Ammon's horn (tissue), 1 donor: ENCODE data around the gene C21orf58.
"Not testable (repeated sequence)": the region's sequence is repeated elsewhere in the genome, so short reads cannot be mapped to it uniquely, and the experiment has no call there.

Experiments
- DNase-seq: peaks from one replicate; pipeline ENCODE4 v3.0.0-alpha.2; 2016; ENCODE audit warnings: low spot score

The C21orf58 gene

DNA sequence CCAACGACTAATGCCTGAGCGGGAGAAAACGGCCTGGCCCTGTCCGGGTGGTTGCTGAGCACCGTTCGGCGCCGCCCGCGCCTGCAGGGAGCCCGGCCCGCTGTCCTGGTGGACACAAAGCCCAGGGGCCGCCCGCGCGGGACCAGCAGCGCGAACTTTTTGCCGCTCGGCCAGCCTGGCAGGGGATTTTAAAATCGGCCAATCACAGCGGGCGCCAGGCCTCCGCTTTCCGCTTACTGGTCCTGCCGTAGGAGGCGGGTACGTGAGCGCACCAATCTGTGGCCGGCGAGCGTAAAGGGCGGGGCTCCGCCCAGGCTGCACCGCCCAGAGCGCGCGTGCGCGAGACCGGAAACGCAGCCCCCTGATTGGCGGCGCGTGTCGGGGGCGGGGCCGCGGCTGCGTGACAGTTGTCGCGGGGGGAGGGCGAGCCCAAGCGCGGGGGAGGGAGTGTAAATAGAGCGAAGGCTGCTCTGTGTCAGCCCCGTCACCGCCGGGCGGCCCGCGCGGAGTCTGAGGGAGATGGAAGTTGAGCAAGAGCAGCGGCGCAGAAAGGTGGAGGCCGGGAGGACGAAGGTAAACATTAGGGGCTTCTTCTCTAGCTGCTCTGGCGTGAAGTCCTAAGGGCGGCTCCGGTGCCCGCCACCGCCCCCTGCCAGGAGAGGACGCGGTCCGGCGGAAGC lies at the start of gene C21orf58, which contains the start of gene PCNT:
TSS of gene C21orf58 (minus strand) at position 161 of the 680 bp plus-strand sequence. CDS start 1,132 bp downstream, outside the sequence.
TSS of gene PCNT (plus strand) at position 447 of the 680 bp plus-strand sequence. CDS start at position 520, 73 bp downstream.
- peak; percentile 98 for DNase-seq

DNA sequence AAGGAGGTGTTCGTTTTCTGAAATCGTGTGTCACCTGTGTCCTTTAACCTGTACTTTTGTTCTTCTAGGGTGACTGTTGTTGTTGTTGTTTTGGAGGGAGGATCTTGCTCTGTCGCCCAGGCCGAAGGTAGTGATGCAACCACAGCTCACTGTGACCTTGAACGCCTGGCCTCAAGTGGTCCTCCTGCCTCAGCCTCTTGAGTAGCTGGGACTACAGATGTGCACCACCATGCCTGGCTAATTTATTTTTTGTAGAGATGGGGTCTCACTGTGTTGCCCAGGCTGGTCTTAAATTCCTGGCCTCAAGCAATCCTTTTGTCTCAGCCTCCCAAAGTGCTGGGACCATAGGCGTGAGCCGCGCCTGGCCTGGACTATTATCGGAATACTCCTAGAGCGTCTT lies 49.3 kb upstream of the C21orf58 start:
- not testable (repeated sequence) for DNase-seq

DNA sequence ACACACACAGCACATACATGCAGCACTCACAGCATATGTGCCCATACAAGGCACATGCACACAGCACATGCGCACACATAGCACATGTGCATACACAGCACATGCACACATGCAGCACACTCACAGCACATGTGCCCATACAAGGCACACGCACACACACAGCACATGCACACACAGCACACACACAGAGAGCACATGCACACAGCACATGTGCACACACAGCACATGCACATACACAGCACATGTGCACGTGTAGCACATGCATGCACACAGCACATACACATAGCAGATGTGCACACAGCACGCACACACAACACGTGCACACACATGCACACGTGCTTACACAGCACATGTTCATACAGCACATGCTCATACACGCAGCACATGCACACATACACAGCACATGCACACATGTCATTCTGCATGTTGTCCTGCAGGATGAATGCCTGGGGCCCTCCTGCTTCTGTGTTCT lies 48.4 kb upstream of the C21orf58 start:
- DNase-seq: no peak

DNA sequence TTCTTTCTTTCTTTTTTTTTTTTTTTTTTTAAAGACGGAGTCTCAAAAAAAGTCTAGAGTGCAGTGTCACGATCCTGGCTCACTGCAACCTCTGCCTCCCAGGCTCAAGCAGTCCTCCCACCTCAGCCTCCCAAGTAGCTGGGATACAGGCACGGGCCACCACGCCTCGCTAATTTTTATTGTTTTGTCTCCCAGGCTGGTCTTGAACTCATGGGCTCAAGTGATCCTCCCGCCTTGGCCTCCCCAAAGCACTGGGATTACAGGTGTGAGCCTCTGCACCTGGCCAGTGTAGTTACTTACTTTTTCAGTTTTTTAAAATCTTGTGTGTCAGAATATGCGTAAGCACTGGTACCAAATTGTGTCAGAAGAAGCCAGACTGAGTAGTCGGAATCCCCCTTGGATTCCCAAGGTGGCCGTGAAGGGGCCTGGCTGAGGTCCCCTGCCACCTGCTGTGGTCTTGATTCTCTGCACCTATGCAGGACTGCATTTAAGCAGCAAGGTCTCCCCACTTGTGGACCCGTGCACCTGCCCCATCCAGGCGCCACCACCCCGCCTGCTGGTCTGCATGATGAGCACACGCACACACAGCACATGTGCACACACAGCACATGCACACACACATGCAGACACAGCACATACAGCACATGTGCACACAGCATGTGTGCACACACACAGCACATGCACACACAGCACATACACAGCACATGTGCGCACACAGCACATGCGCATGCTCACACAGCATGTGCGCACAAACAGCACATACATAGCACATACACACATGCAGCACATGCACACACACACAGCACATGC lies 47.7 kb upstream of the C21orf58 start:
- no peak for DNase-seq

DNA sequence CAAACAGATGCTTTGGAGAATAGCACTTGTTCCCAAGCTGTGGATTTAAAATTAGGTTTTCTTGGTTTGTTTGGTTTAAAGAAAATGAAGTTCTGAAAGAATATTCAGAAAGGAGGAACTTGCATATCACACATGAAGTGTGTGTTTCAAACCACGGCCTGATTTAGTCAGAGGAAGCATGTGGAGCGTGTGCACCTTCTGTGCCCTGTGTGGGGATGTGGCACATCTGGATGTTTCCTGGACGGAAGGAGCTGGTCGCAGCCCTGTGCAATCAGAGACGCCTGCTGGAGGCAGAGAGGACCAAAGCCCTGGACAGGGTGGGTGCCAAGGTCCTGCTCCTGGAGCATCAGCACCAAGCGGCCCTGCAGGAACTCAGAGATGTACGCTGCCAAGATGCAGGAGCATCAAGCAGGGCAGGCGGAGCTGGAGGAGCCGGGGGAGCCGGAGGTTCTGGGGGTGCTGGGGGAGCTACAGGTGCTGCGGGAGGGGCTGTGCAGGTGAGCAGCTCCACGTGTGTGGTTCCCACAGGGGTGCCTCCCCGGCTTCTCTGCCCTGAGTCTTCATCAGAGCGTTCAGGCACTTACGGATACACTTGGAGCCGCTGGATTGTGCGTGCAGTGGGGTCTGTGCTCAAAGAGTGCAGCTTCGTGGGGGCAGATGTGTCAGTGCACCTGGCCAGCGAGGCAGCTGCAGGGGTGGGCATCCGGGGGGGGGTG lies 46.0 kb upstream of the C21orf58 start:
- no peak for DNase-seq

DNA sequence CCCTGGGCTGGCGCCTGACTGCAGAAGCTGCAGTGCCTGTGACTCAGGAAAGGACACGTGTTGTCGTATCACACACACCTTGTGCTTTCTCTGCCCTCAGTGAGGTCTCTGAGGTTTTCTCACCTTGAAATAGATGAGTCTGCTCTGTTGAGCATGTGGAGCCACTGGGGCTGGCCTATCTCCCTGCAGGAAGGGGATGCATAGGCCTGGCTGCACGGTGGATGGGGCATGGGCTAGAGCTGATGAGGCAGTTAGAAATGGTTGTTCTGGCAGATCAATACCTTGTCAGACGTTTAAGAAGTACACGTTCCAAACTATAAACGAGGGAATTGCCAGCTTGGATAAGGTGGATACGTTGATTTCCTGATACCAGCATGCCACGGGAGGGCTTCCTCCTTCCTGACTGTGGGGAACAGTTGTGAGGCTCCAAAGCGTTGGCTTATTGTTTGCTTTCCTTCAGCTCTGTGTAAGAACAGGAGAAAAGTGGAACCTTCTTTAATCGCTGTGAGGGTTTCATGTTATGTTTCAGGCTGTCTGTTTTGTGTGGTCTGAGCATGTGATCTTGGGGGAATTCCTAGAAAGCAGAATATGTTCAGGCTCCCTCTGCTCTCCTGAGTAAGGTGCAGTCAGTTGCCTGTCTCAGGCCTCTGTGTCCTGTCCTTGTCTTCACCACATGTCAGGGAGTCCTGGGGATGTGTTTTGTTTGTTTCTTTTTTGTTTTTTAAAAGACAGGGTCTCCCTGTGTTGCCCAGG lies 45.0 kb upstream of the C21orf58 start:
- no peak for DNase-seq

DNA sequence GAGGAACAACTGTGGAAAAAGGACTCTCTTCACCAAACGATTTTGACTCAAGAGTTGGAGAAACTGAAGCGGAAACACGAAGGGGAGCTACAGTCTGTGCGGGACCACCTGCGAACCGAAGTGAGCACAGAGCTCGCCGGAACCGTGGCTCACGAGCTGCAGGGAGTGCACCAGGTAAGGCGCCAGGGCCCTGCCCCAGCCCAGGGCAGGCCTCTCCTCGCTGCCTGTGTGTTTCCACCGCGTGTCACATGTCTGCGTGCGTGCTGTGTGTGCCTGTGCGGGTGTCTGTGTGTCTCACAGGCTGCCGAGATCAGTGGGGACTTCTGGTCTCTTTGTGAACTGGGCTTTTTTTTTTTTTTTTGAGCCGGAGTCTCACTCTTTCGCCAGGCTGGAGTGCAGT lies 43.3 kb upstream of the C21orf58 start:
- DNase-seq: no peak

DNA sequence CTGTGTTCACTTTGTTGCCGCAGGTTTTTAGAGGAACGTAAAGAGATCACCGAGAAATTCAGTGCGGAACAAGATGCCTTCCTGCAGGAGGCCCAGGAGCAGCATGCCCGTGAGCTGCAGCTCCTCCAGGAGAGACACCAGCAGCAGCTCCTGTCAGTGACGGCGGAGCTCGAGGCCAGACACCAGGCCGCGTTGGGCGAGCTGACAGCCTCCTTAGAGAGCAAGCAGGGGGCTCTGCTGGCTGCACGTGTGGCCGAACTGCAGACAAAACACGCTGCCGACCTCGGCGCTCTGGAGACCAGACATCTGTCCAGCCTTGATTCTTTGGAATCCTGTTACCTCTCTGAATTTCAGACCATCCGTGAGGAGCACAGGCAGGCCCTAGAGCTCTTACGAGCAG lies 42.9 kb upstream of the C21orf58 start:
- DNase-seq: no peak

DNA sequence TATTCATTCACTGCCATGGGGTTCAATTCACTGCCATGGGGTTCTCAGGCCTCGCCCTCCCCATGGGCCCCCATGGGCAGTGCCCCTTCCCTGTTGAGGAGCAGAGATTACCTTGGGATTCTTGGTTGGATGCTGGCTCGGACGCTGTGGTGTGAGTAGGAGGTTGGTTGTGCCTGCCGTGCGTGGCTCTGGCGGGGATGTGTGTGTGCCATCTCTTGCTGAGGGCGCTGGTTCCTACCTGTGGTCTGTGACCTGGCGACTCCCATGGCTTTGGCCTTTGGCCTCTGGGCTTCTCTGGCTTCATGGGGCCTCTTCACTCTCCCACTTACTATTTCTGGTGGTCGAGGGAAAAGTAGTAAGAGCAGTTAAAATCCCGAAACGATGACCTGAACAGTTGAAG lies 42.4 kb upstream of the C21orf58 start:
- DNase-seq: no peak

DNA sequence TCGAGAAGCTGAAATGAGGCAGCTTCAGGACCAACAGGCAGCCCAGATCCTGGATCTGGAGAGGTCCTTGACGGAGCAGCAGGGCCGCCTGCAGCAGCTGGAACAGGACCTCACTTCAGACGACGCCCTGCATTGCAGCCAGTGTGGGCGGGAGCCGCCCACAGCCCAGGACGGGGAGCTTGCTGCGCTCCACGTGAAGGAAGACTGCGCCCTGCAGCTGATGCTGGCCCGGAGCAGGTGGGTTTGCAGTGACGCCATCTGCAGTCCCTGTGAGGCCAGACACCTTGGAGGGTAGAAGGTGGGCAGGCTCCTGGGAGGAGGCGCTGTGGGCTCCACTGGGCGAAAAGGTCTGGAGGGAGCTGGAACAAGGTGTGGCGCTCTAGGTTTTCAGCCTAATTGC lies 40.0 kb upstream of the C21orf58 start:
- DNase-seq: no peak

DNA sequence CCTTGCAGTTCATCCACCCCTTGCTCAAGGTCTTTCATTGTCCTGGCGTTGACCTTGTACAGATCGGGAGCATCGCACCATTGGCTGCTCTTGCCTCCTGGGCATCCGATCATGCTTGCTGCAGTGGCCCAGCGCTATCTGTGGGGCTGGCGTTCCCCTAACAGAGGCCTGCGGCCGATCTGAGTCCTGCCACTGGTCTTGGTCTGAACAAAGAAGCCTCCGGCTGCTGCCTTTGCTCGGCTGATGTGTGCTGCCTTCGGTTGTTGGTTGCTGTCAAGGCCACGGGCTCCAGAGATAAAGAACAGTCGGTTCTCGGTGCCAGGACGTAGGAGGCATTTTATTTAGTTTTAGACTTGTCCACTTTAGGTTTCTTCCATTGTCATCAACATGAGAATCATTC lies 39.3 kb upstream of the C21orf58 start:
- DNase-seq: no peak

DNA sequence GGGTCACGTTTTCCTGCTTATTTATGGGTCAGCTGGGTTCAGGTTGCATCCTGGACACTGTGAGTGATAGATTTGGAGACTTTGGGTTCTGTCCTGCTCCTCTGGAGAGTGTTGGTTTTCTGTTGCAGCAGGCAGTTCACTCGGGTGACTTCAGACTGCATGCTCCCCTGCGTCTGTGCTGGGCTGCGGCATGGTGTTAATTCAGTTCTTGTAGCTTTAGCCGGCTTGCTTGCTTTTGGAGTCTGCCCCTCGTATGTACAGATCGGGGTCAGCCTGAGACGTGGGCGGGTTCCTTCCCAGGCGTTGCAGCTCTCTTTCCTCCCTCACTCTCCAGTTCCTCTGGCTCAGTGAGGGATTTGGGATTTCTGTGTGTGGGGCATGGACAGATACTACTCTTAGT lies 38.3 kb upstream of the C21orf58 start:
- DNase-seq: no peak

DNA sequence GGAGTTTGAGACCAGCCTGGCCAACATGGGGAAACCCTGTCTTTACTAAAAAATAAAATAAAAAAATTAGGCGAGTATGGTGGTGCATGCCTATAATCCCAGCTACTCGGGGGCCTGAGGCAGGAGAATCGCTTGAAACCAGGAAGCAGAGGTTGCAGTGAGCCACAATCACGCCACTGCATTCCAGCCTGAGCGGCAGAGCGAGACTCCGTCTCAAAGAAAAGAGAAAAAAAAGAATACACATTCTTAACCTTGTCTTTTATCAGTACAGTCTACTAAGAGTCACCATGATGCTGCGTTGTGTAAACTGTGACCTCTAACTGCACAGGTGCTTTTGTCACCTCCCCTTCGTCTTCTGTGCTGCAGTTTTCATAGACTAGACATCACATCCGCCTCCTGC lies 37.5 kb upstream of the C21orf58 start:
- no peak for DNase-seq

DNA sequence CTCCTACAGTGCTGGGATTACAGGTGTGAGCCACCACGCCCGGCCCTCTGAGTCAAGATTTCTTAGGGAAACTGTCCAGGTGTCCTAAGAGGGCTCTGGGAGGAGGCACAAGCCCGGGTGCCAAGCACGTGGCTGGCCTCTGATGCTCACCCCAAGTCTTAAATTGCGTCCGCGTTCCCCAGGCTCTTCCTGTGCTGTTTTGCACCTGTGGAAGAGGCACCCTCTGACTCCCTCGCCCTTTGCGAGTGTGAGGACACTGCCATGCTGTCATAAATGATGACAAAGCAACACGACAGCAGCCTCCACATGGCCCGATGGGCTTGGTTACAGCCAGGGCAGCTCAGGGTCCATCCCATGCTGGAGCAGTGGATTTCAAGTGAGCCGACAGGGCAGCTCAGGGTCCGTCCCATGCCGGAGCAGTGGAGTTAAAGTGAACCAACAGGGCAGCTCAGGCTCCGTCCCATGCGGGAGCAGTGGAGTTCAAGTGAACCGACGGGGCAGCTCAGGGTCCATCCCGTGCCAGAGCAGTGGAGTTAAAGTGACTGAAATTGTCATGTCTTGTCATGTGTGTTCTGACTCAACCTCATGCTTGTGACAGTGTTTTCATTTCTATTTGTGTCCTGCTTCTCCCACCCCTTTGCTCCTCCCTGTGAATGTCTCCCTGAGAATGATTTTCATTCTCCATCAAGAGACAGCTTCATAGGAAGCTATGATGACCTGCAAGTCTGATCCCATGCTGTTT lies 34.2 kb upstream of the C21orf58 start:
- DNase-seq: no peak

DNA sequence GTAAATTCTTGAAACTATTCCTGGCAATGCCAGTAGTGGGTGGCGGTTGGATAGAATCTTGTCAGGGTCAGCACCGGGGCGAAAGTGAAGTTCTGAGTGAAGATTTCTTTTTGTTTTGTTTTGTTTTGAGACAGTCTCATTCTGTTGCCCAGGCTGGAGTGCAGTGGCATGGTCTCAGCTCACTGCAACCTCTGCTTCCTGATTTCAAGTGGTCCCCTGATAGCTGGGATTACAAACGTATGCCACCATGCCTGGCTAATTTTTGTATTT lies 33.6 kb upstream of the C21orf58 start:
- DNase-seq: no peak

DNA sequence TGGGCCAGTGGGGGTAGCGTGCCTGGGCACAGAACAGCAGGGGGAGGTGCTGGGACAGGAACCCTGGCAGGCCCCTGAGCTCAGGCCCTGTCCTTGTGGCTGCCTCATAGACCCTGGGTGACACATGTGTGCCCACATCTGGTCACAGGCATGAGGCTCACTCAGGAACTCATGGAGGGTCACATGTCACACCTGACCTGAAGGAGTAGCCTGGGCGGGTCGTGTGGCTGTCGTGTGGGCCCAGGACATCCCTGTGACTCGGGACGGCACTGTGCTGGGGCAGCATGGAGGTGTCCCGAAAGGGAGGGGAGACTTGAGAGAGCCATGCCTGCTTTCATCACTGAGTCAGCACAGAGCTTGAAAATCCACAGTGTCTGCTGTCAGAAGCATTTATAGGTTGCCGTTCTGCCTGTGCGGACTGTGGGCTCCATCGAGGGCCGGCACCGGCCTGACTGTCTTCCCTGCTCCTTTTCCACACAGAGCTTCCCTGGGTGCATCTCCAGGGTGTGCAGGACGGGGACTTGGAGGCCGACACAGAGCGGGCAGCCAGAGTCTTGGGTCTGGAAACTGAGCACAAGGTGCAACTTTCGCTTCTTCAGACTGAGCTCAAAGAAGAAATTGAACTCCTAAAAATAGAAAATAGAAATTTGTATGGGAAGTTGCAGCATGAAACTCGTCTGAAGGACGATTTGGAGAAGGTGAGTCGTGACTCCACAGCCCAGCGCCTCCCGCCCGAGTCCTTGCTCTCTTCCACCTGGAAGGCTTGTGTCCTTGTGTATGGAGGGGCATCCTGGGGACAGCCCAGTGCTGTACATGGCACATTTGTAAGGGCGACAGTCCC lies 33.0 kb upstream of the C21orf58 start:
- DNase-seq: no peak

DNA sequence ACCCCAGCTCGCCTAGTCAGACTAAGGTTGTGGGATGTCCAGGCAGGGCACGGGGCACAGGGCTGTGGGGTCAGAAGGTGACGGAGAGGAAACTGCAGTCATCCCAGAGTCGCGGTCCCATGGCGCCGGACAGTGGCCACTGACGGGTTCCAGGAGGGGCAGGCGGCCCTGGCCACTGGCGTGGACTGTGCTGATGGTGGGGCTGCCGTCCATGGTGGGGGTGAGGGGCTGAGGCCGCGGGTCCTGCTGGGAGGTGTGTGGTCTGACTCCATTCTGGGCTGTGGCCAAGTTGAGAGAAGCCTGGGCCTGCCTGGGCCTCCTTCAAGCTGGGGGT lies 32.3 kb upstream of the C21orf58 start:
- no peak for DNase-seq

DNA sequence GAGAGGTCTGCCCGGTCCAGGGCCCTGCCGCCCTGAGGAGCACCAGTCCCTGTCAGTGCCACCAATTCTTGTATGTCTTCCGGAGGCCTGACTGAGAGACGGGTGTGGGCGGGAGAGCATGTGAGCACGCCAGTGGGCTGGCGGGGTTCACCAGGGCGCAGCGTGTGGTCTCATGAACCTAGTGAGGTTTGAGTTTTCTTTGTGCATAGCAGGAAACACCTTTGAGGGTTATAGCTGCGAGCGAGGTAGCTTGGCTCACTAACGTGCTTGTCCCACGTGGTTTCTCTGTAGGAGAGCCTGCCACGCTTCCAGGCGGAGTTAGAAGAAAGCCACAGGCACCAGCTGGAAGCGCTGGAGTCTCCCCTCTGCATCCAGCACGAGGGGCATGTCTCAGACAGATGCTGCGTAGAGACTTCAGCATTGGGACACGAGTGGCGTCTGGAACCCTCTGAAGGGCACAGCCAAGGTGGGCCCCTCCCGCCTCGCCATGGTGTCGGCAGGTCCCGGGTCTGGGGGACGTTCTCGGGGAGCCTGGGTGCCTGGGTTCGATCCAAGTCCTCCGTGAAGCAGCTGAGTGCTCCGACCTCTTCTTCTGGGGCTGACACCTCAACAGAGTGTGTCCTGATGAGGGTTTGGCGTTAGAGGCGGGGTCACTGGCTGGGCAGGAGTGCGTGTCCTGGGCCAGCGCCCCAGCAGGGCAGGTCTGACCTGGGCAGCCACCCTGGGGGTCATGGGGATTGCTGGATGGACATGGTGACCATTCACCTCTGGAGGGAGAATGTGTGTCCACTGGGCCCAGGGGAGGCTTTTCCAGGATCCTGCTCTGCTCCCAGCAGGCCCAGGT lies 31.7 kb upstream of the C21orf58 start:
- DNase-seq: no peak

DNA sequence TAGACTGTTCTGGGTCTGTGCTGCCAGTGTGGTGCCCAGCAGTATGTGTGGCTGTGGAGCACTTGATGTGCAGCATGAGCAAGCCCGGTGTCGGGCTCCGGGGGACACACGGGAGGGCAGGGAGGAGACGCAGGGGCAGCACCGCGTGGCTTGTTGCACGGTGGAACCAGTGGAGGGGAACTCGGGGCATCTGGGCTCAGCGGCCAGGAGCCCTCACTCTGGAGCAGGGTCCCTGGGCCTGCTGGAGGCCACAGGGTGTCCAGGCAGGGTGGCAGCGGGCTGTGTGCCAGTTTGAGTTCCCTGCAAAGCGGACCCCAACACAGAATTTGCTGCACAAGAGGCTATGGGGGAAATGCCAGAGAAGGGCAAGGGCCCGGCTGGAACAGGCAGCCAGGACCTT lies 30.8 kb upstream of the C21orf58 start:
- DNase-seq: no peak

DNA sequence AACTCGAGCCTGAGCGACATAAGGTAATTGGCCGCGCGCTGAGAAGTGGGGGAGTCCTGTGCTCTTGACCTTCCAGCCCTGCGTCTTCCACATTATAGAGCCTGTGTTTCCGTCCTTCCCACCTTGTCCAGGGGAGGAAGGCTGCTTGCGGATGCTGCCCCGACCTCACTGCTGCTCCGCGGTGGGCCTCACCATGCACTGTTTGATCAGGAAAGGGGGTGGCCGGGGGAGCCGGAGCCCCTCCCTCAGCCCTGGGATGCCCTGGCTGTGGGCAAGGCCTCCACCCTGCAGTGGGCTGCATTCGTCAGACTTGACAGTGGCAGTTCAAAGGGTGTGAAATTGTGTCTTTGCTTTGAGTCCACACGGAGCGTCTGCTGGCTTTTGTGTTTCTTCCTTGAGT lies 30.4 kb upstream of the C21orf58 start:
- no peak for DNase-seq
